Neuronal stem cell (in vitro differentiated cells): Measurements from ENCODE around the gene ALAD.
A peak's percentile ranks its signal among the peaks of the same experiment; 100 is the strongest.

Source experiments
- DNase-seq: peaks from one replicate; pipeline ENCODE4 v3.0.0-alpha.2; 2013; ENCODE audit warnings: low spot score
- H2AFZ ChIP-seq: one replicate; pipeline ENCODE4 v1.6.1; 2013; ENCODE audit warnings: mild to moderate bottlenecking, low read length, inconsistent platforms
- H2AK5ac ChIP-seq: 2 replicates; pipeline ENCODE4 v1.6.1; 2013; ENCODE audit warnings: low read depth, mild to moderate bottlenecking, inconsistent platforms, low read length, moderate library complexity, mixed read lengths
- H2BK120ac ChIP-seq: 2 replicates; pipeline ENCODE4 v1.6.1; 2013; ENCODE audit warnings: low read depth, mild to moderate bottlenecking, inconsistent platforms, low read length, moderate library complexity, mixed read lengths
- H2BK12ac ChIP-seq: one replicate; pipeline ENCODE4 v1.6.1; 2013; ENCODE audit warnings: low read length, inconsistent platforms
- H2BK15ac ChIP-seq: 2 replicates; pipeline ENCODE4 v1.6.1; 2013; ENCODE audit warnings: mild to moderate bottlenecking, low read length, inconsistent platforms, mixed read lengths
- H2BK5ac ChIP-seq: one replicate; pipeline ENCODE4 v1.6.1; 2013; ENCODE audit warnings: inconsistent platforms, mild to moderate bottlenecking, low read length, moderate library complexity
- H3K14ac ChIP-seq: one replicate; pipeline ENCODE4 v1.6.1; 2013; ENCODE audit warnings: low read length, inconsistent platforms
- H3K18ac ChIP-seq: 2 replicates; pipeline ENCODE4 v1.6.1; 2013; ENCODE audit warnings: low read length, inconsistent platforms
- H3K23ac ChIP-seq: 2 replicates; pipeline ENCODE4 v1.6.1; 2013; ENCODE audit warnings: low read depth, mild to moderate bottlenecking, mixed read lengths, low read length, inconsistent platforms; ENCODE audit not compliant: poor library complexity
- H3K27ac ChIP-seq: replicated peaks from 3 replicates; pipeline ENCODE4 v1.5.1; 2013; ENCODE audit warnings: low read length, inconsistent platforms
- H3K27me3 ChIP-seq, 3 experiments: 2 replicates each; pipeline ENCODE4 v1.6.1; 2013; ENCODE audit warnings: low read length in 3 of 3, mild to moderate bottlenecking in 2 of 3, inconsistent platforms in 1 of 3, low read depth in 1 of 3, mixed read lengths in 1 of 3, moderate library complexity in 1 of 3; ENCODE audit not compliant: control insufficient read depth in 3 of 3, insufficient read depth in 3 of 3
- H3K36me3 ChIP-seq, 2 donors: replicated peaks in 1 of 2; 2 replicates each; pipeline ENCODE4 v1.6.1; 2013; ENCODE audit warnings: low read length in 2 of 2; ENCODE audit not compliant: control insufficient read depth in 2 of 2, insufficient read depth in 2 of 2
- H3K4ac ChIP-seq: 2 replicates; pipeline ENCODE4 v1.6.1; 2013; ENCODE audit warnings: inconsistent platforms, mild to moderate bottlenecking, low read length, moderate library complexity
- H3K4me1 ChIP-seq, 2 donors: 1 replicate in 1 of 2; 2 replicates in 1 of 2; pipeline ENCODE4 v1.6.1; 2013; ENCODE audit warnings: low read length in 2 of 2, low read depth in 1 of 2; ENCODE audit not compliant: control insufficient read depth in 2 of 2, insufficient read depth in 1 of 2
- H3K4me2 ChIP-seq: one replicate; pipeline ENCODE4 v1.6.1; 2013; ENCODE audit warnings: mild to moderate bottlenecking, low read length, inconsistent platforms; ENCODE audit not compliant: insufficient read depth, poor library complexity, severe bottlenecking
- H3K4me3 ChIP-seq, 2 donors: 2 replicates each; pipeline ENCODE4 v1.5.1; 2013; ENCODE audit warnings: low read length in 2 of 2, mild to moderate bottlenecking in 2 of 2, inconsistent platforms in 1 of 2, moderate library complexity in 1 of 2
- H3K79me1 ChIP-seq: one replicate; pipeline ENCODE4 v1.6.1; 2013; ENCODE audit warnings: low read depth, mild to moderate bottlenecking, inconsistent platforms, low read length, moderate library complexity
- H3K9ac ChIP-seq: one replicate; pipeline ENCODE4 v1.6.1; 2013; ENCODE audit warnings: mild to moderate bottlenecking, low read depth, low read length, inconsistent platforms; ENCODE audit not compliant: poor library complexity
- H3K9me3 ChIP-seq, 2 donors: replicated peaks in 1 of 2; 2 replicates each; pipeline versions ENCODE3 to v1.6.1; 2013; ENCODE audit warnings: low read length in 2 of 2, mild to moderate bottlenecking in 2 of 2, inconsistent platforms in 1 of 2, low read depth in 1 of 2, mixed read lengths in 1 of 2, moderate library complexity in 1 of 2; ENCODE audit not compliant: control insufficient read depth in 2 of 2, insufficient read depth in 1 of 2
- H4K8ac ChIP-seq: one replicate; pipeline ENCODE4 v1.6.1; 2013; ENCODE audit warnings: low read depth, mild to moderate bottlenecking, inconsistent platforms, low read length, moderate library complexity
- H4K91ac ChIP-seq: one replicate; pipeline ENCODE4 v1.6.1; 2013; ENCODE audit warnings: low read length, low read depth, mild to moderate bottlenecking, inconsistent platforms; ENCODE audit not compliant: poor library complexity
- WGBS, 2 donors: extraction: QIAGEN DNeasy Blood & Tissue Kit; methylation state at CpG; one replicate each; pipeline ENCODE4 v1.1.7; 2013; ENCODE audit warnings: missing lambda C conversion rate in 2 of 2, mixed read lengths in 1 of 2; ENCODE audit not compliant: insufficient read length in 2 of 2, insufficient replicate concordance in 1 of 2; ENCODE audit errors: extremely low coverage in 2 of 2; 5-methylcytosine and 5-hydroxymethylcytosine counted together

ALAD gene

DNA sequence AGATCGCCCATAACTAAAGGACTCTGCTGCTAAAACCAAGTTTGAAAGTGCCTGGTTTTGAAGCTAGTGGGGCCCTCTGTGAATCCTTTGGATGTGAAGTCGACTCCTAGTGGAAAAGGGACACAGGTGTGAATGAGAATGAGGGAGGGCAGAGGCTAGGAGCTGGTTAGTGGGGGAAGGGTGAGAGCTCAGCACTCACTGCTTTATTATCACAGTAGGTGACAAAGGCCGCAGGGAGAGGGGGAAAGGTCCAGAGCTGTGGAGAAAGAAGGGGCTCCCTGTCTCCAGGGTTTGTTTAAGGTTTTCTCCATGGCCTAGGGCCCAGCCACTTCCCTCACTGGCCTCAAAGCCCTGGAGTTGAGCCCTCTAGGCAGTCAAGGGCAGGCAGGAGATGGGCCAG lies 27.8 kb downstream of the ALAD start:
- Histone ChIP-seq H3K9me3 (no peaks in the 10 kb centered on the region), H2BK15ac (no peak overlapping the region), H3K18ac (no peak overlapping the region), H3K36me3 (peaks cover 11 to 16% of the 10 kb centered on the region in 2 donors), H3K4me2 (no peak overlapping the region), H3K4me1 (peaks cover 0 to 7% of the 10 kb centered on the region in 2 donors), H2BK12ac (no peak overlapping the region), H2AK5ac (no peak overlapping the region), H3K4ac (no peak overlapping the region), H3K27ac (no peak overlapping the region), H3K9ac (peak overlapping the region; percentile 37), H3K79me1 (no peaks in the 10 kb centered on the region), H4K8ac (no peak overlapping the region), H3K4me3 (no peak overlapping the region), H3K23ac (no peak overlapping the region), H4K91ac (no peak overlapping the region), H3K14ac (no peak overlapping the region), H3K27me3 (peaks cover 0 to 10% (median 0%) of the 10 kb centered on the region in 3 experiments), H2BK5ac (peak overlapping the region; percentile 6), H2BK120ac (no peak overlapping the region), H2AFZ (no peak overlapping the region)
- WGBS, 2 donors, result no CpG with 5 or more reads among the region's 3 CpGs
- no peak for DNase-seq

- Histone ChIP-seq H3K9ac (no peak overlapping the region), H3K27me3 (peaks cover 0 to 14% (median 0%) of the 10 kb centered on the region in 3 experiments), H3K4me2 (no peak overlapping the region), H4K8ac (no peak overlapping the region), H3K4ac (no peak overlapping the region), H2BK120ac (no peak overlapping the region), H3K79me1 (no peaks in the 10 kb centered on the region), H2BK12ac (no peak overlapping the region), H3K9me3 (no peaks in the 10 kb centered on the region), H3K14ac (no peak overlapping the region), H3K4me3 (no peak overlapping the region), H4K91ac (no peak overlapping the region), H2BK5ac (no peak overlapping the region), H3K23ac (peak overlapping the region; percentile 52), H3K18ac (no peak overlapping the region), H3K4me1 (peaks cover 0 to 7% of the 10 kb centered on the region in 2 donors), H3K36me3 (peaks cover 11 to 16% of the 10 kb centered on the region in 2 donors), H2AFZ (no peak overlapping the region), H3K27ac (no peak overlapping the region), H2AK5ac (no peak overlapping the region), H2BK15ac (no peak overlapping the region)
- WGBS, 2 donors, result no CpG with 5 or more reads among the region's 5 CpGs
- DNase-seq, result no peak
These were observed 29.0 kb downstream of the ALAD start for GRCh38 chr9:113372059-113372458.

DNA sequence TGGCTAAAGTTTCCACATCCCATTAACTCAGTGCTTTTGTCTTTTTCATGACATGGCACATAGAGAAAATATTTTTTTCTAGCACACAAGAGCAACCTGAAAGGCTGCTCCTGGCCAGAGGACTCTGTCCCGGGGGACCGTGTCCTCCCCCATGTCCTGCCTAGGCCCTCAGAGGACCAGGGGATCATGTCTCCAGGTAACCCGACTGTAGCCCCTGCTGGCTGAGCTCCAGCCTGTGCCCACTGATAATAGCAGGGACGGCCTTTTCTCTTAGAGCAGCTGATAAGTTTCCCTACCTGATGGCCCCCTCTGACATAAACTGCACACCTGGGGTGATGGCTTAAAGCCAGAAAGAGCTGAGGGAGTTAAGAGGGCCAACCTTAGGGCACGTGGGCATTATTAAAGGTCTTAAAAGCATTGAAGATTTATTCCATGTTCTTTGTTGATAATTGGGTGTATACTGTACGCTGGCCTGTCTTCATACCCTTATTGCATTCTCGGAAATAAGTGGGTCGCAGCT lies 30.2 kb downstream of the ALAD start:
- H3K9me3 ChIP-seq, result no peaks in the 10 kb centered on the region
- H3K36me3 ChIP-seq, result peaks cover 11 to 16% of the 10 kb centered on the region in 2 donors
- H3K4ac ChIP-seq, result no peak overlapping the region
- no peak overlapping the region for H4K8ac ChIP-seq
- no peak overlapping the region for H2BK120ac ChIP-seq
- DNase-seq, result no peak
- H3K27ac ChIP-seq, result no peak overlapping the region
- no peak overlapping the region for H3K23ac ChIP-seq
- H2BK12ac ChIP-seq, result no peak overlapping the region
- no CpG with 5 or more reads among the region's 8 CpGs for WGBS, 2 donors
- no peak overlapping the region for H3K9ac ChIP-seq
- peaks cover 0 to 7% of the 10 kb centered on the region in 2 donors for H3K4me1 ChIP-seq
- no peaks in the 10 kb centered on the region for H3K79me1 ChIP-seq
- no peak overlapping the region for H3K18ac ChIP-seq
- no peak overlapping the region for H2BK5ac ChIP-seq
- H2AK5ac ChIP-seq, result no peak overlapping the region
- no peak overlapping the region for H2AFZ ChIP-seq
- no peak overlapping the region for H4K91ac ChIP-seq
- no peak overlapping the region for H3K4me2 ChIP-seq
- H3K14ac ChIP-seq, result no peak overlapping the region
- H2BK15ac ChIP-seq, result no peak overlapping the region
- no peak overlapping the region for H3K4me3 ChIP-seq
- H3K27me3 ChIP-seq, result peaks cover 0 to 19% (median 0%) of the 10 kb centered on the region in 3 experiments

DNA sequence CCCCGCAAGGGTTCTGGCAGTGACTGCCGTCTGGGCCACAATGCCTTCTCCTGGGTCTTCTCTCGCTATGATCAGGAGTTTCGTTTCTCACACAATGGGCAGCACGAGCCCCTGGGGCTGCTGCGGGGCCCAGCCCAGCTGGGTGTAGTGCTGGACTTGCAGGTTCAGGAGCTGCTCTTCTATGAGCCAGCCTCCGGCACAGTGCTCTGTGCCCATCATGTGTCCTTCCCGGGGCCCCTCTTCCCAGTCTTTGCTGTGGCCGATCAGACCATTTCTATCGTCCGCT lies 31.3 kb downstream of the ALAD start:
- H2AK5ac ChIP-seq, result peak overlapping the region; percentile 6

More for the DNA sequence above, 31.3 kb downstream of the ALAD start:
- no CpG with 5 or more reads among the region's 11 CpGs for WGBS, 2 donors
- no peaks in the 10 kb centered on the region for H3K9me3 ChIP-seq
- peaks cover 0 to 19% (median 0%) of the 10 kb centered on the region in 3 experiments for H3K27me3 ChIP-seq
- no peak overlapping the region for H3K4ac ChIP-seq
- DNase-seq, result no peak
- H3K14ac ChIP-seq, result no peak overlapping the region
- no peak overlapping the region for H3K9ac ChIP-seq
- peaks cover 11 to 16% of the 10 kb centered on the region in 2 donors for H3K36me3 ChIP-seq
- H3K4me3 ChIP-seq, result no peak overlapping the region
- no peak overlapping the region for H3K4me2 ChIP-seq
- H3K23ac ChIP-seq, result no peak overlapping the region
- peak overlapping the region; percentile 46 for H2AFZ ChIP-seq
- H2BK15ac ChIP-seq, result no peak overlapping the region
- no peak overlapping the region for H4K91ac ChIP-seq
- H2BK120ac ChIP-seq, result no peak overlapping the region
- H4K8ac ChIP-seq, result no peak overlapping the region
- peaks cover 0 to 4% of the 10 kb centered on the region in 2 donors for H3K4me1 ChIP-seq
- H3K27ac ChIP-seq, result no peak overlapping the region
- no peak overlapping the region for H2BK12ac ChIP-seq
- no peak overlapping the region for H3K18ac ChIP-seq
- H2BK5ac ChIP-seq, result no peak overlapping the region
- no peaks in the 10 kb centered on the region for H3K79me1 ChIP-seq
